Stimulated activated CD4-positive, alpha-beta T cell treated with anti-CD3 and anti-CD28 coated beads, Interleukin-1b, Interleukin-23, amount 100 ng/mL, for 1 hour (primary cell): ENCODE results near the gene TBC1D14.

Experiments used
- DNase-seq, 2 donors: peaks; one replicate each; pipeline ENCODE4 v3.0.0-alpha.2; 2020; ENCODE audit warnings: low read depth in 2 of 2

The TBC1D14 gene, protein sequence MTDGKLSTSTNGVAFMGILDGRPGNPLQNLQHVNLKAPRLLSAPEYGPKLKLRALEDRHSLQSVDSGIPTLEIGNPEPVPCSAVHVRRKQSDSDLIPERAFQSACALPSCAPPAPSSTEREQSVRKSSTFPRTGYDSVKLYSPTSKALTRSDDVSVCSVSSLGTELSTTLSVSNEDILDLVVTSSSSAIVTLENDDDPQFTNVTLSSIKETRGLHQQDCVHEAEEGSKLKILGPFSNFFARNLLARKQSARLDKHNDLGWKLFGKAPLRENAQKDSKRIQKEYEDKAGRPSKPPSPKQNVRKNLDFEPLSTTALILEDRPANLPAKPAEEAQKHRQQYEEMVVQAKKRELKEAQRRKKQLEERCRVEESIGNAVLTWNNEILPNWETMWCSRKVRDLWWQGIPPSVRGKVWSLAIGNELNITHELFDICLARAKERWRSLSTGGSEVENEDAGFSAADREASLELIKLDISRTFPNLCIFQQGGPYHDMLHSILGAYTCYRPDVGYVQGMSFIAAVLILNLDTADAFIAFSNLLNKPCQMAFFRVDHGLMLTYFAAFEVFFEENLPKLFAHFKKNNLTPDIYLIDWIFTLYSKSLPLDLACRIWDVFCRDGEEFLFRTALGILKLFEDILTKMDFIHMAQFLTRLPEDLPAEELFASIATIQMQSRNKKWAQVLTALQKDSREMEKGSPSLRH

DNA sequence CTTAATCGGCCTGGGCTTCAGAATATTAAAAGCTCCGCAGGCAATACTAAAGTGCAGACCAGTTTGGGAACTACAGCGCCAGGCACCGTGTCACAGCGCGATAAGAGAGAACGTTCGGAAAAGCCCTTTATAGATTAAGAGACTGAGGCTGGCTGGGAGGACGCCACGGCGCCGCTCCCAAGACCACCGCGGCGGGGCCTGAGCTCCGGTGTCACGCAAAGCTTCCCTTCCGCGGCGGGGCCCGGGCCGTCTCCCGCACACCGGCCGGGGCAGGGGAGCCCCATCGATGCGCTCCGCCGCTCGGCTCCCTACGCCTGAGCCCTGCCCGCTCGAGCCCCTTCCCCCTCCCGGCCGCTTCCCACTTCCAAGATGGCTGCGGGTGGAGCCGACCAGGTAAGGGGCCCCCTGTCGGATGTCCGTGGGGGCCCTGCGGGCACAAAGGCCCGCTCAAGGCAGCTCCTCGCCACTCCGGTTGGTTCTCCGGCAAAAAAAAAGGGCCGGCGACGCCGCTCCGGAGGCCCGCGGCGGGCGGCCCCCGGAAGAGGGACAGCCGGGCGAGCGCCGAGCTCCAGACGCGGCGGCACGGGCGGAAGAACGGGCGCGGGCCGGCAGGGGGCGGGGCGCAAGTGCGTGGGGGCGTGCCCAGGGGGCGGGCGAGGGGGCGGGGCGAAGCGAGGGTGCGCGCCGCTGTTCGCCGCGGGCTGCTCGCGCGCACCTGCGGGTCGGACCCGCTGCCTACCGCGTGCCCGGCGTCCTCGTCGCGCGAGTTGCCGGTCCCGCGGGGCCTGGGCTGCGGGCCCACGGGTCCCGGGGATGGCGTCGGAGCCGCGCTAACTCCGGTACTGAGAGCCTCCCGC is at the start of gene TBC1D14:
TSS of gene TBC1D14 (plus strand) at position 714 of the 857 bp plus-strand sequence. CDS start 13,564 bp downstream, outside the sequence.
- peak; percentile 69 to 78 for DNase-seq

DNA sequence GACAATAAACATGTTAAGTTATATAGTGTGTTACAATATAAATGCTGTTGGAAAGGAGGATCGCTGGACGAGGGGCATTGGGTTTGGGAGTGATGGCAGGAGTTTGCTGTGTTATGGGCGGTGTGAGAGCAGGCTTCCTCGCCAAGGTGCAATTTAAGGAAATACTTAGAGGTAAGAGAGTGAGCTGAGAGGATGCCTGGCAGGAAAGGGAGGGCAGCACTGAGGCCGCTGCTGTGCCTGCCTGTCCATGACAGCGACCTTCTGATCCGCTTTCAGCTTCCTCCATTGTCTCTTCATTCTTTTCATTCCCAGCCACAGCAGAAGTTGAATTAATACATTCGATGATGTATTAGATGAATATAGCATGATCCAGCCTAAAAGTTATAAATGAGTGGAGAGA is 41.2 kb upstream of the TBC1D14 start:
- no peak for DNase-seq

DNA sequence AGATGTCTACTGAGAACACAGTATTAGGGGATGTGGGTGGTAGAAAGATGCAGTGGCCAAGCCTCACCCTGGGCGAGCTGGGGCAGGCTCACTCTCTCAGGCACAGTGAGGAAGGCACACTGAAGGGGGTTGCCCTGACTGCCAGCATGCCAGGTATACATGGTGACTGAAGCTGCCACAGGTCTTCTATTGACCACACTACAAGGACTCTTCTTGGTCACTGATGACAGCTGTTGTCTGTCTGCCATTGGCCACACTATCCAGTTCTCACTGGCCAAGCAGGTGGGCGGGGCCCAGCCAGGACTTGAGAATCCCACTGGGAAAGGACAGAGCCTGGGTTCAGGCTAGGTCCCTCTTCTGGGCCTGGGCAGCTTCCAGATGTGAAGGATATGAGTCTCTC is 39.7 kb upstream of the TBC1D14 start:
- DNase-seq = no peak

DNA sequence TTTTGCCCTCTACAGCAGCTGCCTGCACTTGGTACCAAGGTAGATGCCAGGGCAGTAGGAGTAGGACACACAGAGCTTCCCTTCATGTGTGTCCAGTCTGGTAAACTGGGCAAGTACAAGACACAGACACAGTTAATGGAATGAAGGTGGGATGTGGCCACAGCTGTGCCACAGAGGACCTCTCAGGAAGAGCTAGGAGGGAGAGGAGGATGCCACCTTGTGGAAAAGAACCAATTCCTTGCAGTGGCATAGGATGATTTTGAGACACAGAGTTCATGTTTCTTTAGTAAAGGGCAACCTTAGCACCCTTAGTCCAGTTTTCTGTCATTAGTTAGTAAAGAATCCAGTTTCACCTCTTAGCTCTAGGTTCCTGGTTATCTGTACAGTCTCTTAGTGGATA is 36.3 kb upstream of the TBC1D14 start:
- DNase-seq = no peak

DNA sequence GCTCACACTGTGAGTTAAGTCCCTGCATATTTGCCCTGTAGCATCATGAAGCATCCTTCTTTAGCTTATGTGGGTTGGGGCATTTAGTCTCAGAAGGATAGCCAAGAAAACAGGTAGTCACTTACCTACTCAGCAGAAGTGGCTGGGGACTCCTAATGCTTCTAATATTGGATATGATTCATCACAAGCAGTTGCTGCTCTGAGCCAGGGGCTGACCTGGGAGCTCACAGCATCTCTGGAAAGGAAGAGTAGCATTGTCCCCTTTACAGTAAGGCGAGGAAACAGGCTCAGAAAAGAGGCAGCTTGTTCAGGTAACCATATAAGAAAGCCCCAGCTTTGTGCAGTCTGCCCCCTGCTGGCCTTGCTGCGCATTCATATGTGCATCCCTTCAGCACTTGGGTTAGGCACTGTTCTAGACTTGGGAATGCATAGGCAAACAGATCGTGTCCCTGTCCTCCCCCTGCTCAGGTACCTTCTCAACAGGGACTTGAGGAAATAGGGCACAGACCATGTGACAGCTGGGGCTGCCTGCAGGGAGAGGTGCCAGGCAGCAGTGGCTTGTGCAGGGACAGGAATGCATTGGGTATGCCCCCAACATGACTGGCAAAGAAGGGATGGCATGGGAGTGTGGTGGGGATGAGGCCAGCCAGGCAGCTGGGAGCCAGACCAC is 35.7 kb upstream of the TBC1D14 start:
- DNase-seq = peak; percentile 48 to 68

DNA sequence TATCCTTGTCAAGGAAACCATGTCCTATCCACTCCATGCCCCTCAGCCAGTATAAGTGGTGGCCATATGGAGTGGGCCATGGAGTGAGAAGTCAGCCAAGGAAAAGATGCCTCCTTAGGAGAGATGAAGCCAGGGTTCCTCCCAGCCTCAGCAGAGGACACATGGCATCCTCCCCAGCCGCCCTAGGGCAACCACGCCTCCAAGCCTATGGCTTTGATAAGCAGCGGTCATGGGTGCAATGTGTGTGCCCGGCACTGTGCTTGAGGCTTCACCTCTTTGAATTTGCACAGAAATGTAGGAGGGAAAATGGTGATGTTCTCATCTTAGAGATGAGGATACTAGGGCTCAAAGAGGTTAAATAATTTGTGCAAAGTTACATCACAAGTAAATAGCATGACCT is 34.6 kb upstream of the TBC1D14 start:
- no peak for DNase-seq

DNA sequence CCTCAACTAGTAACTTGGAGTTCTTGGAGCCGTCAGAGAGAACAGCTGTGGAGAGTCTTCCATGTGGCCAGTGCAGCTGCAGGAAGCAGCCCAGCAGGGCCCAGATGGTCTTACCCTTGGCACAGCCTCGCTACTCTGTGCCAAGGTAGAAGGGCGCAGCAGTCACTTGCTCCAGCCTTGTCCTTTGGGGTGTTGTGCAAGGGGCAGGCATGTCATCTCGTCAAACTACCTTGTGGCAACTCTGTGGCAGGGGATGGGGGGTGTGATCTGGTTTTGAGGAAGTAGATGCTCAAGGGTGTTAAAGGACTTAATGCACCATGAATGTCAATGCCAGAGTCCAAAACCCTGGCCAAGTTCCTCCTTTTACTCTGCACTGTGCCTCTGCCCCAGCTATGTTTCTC is 34.2 kb upstream of the TBC1D14 start:
- no peak for DNase-seq

DNA sequence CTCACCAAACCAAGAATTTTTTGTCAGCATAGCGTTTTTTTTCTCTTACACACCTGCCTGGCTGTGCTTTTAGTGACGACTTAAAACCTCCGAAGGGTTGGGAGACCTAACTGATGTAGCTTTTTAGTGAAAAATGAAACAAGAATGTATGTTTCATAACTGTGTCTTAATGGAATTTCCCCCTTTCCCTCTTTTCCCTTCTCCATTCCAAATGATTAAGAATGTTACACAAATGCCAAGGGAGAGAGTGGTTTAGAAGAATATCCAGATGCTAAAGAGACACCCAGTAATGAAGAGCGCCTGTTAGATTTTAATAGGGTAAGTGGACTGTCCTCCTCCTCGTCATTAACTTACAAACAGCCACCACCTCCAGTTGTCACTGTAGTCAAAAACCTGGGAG is 33.2 kb upstream of the TBC1D14 start:
- DNase-seq = no peak

DNA sequence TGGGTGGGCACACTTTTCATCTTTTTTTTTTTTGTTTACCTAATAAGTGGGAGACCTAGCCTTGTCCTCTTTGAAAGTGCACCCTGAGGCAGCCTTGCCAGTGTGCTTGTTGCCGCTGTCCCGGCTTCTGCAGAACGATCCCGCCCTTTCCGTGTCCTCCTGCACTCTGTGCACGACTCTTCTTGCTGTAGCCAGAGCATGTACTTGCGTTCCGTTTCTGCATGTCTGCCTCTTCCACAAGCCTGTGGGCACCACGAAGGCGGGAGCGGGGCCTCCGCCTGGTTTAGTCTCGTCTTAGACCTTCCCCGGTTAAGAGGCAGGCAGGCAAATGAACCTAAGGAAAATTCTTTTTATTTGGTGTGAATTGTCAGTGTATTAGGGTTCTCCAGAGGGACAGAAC is 32.6 kb upstream of the TBC1D14 start:
- no peak for DNase-seq

DNA sequence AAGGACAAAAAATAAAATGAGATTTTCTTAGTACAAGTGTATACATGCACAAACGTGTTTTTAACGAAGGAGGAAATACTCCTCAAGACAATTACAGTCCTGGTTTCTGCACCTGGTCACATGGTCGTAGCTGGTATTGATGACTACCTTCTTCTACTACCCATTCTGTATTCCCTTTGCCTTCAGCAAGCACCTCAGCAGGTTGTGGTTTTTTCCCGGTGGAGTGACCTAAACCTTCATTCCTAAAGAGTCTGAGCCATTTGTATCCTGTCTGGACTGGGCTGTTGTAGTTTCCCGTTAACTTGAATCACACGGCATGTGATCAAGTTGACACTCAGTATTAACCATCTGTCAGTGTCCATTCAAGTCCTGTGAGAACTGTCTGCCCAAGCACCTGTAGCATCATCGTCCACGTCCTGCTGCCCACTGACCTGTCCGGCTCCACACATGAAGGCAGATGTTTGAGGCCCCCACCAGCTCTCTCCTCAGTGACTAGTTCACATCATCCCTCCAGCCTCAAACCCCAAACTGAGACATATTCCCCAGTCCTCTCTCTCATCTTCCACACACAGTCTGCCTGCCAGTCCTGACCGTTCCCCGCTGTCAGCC is 31.1 kb upstream of the TBC1D14 start:
- no peak for DNase-seq

DNA sequence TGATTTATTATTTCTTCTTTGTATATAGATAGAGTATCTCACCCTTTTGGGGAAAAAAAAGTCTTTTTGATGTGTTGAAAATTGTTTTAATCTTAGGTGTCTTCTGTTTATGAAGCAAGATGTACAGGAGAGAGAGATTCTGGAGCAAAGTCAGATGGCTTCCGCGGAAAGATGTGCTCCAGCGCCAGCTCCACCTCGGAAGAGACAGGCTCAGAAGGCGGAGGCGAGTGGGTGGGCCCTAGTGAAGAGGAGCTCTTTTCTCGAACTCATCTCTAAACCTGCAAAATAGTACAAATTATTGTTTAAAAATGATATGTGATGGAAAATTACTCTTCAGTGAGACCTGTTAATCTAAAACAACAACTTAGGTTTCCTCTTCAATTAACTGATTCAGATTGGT is 28.9 kb upstream of the TBC1D14 start:
- no peak for DNase-seq

DNA sequence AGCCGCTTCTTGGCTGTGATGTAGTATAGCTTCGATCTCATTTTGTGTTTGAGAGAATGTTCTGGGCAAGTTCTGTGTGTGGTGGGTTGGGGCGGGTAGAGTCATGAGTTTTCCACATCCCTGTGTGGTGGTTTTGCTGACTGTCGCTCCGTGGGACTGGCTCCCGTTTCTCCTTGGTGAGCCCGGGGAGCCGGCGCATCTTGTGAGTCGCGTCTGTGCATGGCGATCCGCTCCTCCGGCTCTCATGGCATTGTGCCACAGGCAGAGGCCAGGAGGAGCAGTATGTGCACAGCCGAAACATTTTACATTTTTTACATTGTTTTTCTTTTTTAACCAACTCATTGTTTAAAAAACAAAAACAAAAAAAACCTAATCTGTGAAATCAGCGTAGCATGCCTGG is 27.7 kb upstream of the TBC1D14 start:
- DNase-seq = no peak

DNA sequence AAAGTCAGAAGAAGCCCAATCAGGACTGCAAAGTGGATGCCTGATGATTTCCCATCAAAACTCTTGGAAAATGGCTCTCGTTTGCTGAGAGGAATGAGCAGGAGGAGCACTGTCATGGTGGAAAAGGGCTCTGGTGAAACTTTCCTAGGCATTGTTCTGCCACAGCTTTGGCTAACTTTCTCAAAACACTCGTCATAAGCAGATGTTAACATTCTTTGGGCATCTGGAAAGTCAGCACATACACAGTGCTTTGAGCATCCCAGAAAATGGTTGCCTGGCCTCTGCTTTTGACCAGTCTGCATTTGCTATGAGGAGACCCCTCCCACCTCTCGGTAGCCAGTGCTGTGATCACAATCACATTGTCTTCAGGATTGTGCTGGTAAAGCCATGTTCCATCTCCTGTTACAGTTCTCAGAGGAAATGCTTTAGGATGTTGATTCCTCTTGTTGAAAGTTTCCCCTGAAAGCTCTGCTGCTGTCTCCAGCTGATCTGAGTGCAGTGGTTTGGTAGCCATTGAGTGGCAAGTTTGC is 25.2 kb upstream of the TBC1D14 start:
- no peak for DNase-seq

DNA sequence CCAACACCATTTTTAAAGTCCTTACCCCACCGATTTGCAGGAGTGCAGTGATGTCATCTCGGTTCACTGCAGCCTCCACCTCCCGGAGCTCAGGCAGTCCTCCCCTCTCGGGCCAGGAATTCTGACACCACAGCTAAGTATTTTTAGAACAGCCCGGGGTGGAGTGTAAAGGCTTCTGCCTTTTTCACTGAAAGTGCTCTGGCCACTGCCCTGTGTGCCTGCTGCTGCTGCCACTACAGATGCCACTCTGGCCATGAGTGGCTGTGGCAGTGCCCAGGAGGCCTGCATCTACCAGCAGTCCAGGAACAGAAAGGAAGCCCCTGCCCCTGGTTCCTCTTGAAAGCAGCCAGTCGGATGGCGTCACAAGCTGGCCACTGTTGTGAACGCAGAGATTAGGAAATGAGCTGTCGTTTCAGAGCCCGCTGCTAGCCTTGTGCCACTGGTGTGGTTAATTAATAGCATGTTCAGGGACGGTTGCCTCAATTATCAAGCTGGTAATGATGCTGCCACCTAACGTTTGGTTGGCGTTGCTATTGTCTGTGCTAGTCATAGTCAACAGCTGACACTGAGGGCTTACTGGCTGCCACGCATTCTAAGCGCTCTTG is 23.6 kb upstream of the TBC1D14 start:
- DNase-seq = no peak

DNA sequence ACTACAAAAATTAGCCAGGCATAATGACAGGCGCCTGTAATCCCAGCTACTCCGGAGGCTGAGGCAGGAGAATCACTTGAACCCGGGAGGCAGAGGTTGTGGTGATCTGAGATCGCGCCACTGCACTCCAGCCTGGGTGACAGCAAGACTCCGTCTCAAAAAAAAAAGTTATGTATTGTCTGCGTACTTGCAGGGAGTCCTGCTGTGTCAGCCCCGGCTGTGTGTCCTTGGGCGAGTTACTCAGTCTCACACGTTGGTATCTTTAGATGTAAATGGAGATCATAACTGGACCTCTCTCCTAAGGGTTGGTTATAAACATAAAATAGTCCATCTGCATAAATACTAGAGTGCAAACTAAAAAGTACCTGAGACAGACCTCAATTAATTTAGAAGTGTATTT is 22.7 kb upstream of the TBC1D14 start:
- no peak for DNase-seq

DNA sequence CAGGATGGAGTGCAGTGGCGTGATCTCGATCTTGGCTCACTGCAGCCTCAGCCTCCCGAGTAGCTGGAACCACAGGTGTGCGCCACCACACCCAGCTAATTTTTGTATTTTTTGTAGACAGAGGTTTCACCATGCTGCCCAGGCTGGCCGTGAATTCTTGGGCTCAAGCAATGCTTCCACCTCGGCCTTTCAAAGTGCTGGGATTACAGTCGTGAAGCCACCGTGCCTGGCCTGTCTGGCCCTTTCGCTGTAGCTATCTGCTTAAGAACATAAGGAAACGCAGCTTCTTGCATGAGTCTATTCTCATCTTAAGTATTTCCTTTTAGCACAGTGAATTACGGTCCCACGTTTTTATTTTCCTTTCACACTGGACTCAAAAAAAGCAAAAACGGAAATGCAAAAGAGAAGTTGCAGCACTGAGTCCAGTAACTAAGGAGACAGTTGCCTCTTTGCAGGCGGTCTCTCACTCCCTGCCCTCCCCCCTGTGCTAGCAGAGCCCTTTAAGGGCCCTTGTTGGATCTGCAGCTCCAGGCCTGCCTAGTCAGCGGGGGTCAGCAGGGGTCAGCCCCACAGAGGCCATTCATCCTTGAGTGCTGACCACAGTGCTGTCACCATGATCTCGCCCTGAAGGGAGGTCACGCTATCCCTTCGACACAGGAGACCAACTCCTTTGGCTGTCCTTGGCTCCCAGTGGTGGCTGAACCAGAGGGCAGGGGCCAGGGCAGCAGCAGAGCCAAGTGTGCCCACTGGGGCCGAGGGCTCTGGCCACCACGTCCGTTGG is 21.8 kb upstream of the TBC1D14 start:
- DNase-seq = no peak

DNA sequence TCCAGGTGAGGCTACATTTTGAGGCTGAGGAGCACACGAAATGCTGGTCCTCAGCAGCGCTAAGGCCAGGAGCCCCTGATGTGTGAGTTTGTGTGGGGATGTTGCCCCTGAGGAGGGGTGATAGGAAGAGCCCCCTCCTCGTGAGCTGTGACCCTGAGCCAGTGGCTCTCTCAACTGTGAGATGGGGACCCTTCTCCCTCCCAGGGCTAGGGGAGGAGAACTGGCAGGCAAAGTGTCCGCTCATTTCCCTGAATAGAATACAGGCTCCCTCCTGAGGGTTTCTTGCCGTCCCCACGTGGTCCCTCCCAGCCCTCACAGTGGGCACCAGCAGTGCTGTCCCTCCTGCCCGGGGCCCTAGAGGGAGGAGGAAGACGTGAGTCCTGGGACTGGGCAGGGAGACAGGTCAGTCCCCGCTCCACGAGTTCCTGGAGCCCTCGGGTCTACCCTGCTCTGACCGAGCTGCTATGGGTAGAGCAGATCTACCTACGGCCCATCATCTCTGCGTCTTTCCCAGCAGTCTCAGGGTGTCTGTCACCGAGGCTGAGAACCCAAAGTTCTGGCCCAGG is 21.0 kb upstream of the TBC1D14 start:
- DNase-seq = no peak

DNA sequence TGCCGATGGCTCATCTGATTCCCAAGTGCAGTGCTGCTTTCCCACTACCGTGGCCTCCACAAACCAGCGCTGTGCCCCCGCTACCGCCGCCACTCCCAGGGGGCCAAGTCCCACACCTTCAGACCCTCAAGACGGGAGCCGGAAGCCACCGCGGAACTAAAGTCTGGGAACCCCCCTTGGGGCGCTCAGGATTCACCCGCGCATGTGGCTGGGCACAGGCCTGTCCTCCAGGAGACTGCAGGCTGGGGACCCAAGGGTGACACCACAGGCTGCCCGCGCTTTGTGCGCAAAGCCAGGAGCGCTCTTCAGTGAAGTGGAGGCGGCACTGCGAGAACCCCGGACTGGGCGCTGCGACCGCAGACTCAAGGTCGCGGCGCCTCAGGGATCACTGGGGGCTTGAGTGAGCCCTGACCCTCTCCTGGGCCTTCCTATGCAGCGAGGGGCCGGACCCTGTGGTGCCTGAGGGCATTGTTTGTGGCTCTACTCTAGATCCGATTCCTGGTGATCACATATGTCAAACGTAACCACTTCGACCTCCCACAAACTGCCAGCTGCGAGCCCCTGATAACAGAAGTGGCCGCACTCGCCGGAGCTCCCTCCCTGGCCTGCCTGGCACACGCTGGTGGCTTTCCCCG is 20.4 kb upstream of the TBC1D14 start:
- no peak for DNase-seq

DNA sequence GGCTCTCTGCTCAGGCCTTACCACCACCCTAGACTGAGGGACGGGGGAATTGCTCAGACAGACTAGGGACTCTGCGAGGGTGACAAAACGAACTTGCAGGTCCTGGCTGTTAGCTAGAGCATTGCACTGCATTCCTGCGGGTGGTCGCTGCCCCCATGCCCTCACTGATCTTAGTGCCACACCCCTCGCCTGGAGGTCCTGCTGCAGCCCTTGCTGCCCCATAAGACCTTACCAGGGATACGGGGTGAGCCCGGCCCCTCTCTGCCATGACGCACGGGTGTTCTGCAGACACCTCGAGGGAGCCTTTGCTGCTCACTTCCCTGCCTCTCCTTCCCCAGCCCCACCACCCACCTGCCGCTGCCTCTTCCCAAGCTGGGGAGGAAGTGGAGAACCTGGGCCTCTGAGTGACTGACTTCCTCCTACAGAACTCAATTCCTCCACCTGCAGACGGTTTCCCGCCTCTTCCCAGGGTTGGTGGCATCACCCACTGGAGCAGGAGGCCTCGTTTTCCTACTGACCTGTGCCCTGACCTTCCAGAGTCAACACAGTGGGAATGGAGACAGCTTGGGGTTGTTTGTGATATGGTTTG is 19.8 kb upstream of the TBC1D14 start:
- no peak for DNase-seq
